ENCODE measurements around the gene SORCS1. TPM values are rescaled to one million over a fixed set of nuclear protein-coding genes. Genes with fewer than 3 reads are reported as not detected.
A peak's percentile ranks its signal among the peaks of the same experiment; 100 is the strongest.

Gene SORCS1
- total and polyA plus RNA-seq, 2 of the 13 experiments (the other 11 are each of a cell fraction or from before 2014, with no cell fraction given): not detected

DNA sequence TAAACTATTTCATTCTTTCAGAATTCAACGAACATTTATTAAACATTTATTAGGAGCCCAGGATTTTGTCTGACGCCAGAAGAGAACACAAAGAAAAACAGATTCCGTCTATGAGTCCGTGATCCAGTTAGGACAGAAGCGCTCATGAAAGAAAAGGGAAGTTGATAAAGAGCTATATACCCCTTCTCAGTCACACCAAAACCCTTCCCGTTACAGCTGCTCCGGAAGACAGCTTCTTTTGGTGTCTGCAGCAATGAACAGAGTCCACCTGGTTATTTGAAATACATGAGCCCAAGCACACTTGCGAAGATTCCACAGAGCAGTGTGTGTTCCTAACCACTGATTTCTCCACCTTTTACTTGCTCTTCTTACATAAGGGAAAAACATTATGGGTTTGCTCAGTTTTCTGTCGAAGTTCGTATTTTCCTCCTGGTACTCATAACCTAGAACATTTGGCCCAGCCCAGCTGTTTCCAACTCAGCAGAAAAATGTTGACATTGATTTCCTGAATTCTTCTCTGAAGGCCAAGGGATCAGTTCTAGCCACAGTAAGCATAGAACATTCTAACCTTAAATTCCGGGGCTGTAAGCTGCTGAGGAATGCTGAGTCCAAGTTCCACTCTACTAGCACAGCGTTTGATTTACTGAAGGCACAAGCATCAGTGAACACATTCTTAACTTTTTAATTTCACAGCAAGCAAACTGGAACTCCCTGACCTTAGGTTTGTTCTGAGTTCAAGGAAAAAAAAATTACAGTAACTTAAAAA is 206.5 kb downstream of the SORCS1 start:
- no peak for FAIRE-seq
- Histone ChIP-seq H3K4me1 (ENCODE audit: insufficient read depth, low read length) (no peaks in the 10 kb centered on the region), H3K27me3 (ENCODE audit: control insufficient read depth in 1 of 2, insufficient read depth in 2 of 2, low read length in 2 of 2) (no peaks in the 10 kb centered on the region), H3K36me3 (replicated peaks in 1 of 2; ENCODE audit: control insufficient read depth in 1 of 2, insufficient read depth in 2 of 2, low read length in 2 of 2) (no peaks in the 10 kb centered on the region), H3K9ac (ENCODE audit: insufficient read depth, low read depth, low read length) (no peak overlapping the region), H3K27ac (ENCODE audit: extremely low read length, insufficient read depth, low read length) (no peak overlapping the region), H2AFZ (ENCODE audit: low read length) (no peak overlapping the region), H3K9me3 (ENCODE audit: low read length) (peaks cover 42% of the 10 kb centered on the region), H3K4me2 (ENCODE audit: low read depth, low read length) (no peak overlapping the region), H3K4me3 (replicated peaks in 1 of 3; ENCODE audit: insufficient read depth in 1 of 3, low read depth in 2 of 3, low read length in 3 of 3) (no peak overlapping the region), H4K20me1 (ENCODE audit: insufficient read depth, low read length) (no peaks in the 10 kb centered on the region), H3K79me2 (ENCODE audit: insufficient read depth, low read length) (no peaks in the 10 kb centered on the region)
- POLR2A ChIA-PET: no interaction called here
- CTCF ChIA-PET (ENCODE audit: low intra/inter-chr PET ratio, low total read pairs): no interaction called here
- TF ChIP-seq ZNF597 (CRISPR knock-in tag; IDR thresholded peaks at IDR 0.05) (no peak), ZNF883 (CRISPR knock-in tag; IDR thresholded peaks at IDR 0.05; ENCODE audit: not compliant biosample characterization) (no peak)
- peak; percentile 5 for DNase-seq (ENCODE audit: low spot score)
- intact Hi-C loops (cut with micrococcal nuclease; ENCODE audit: unreplicated experiment): no loop called here
- no TSS peak for BruUV-seq (replicated peaks)
- ATAC-seq: peak; percentile 82
- WGBS (ENCODE audit: low lambda C conversion rate): 36% methylated on average over 12 of the region's 12 CpGs
- in situ Hi-C loops (cut with HindIII; ENCODE audit: extremely low pct_ligation_motif_present, low pct_unique_long_range_greater_than_20kb): no loop called here

DNA sequence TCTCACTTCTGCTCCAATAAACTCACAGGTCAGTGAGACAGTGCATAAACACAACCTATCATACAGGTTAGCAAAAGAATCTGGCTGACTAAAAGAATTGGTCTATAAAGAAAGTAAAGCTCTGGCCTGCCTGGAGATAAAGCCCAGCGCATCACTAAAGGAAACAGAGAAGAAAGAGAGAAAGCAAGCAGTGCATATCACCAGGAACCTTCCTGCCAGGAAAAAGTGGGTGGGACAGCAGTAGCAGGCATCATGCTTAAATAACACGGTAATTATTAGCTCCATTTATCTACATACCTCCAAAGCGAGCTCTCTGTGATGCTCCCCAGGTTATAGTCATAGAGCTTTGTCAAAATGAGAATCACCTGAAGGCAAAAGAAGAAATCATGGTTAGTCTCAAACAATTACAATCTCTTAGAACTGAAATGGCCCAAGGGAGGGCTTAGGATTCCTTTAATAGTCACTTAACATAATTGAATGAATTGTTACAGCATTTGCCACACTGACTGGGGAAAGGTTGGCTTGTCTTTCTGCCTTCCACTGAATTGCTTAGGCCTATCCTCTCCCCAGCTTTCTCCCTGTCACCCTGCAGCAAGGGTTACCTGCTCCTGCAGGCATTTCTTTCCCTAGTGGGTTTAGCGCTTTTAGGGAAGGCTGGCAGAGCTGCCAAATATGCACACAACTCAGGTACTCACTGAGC is 208.1 kb downstream of the SORCS1 start:
- Histone ChIP-seq H3K4me3 (replicated peaks in 1 of 3; ENCODE audit: insufficient read depth in 1 of 3, low read depth in 2 of 3, low read length in 3 of 3) (no peak overlapping the region), H3K9me3 (ENCODE audit: low read length) (peaks cover 39% of the 10 kb centered on the region), H4K20me1 (ENCODE audit: insufficient read depth, low read length) (no peaks in the 10 kb centered on the region), H3K36me3 (replicated peaks in 1 of 2; ENCODE audit: control insufficient read depth in 1 of 2, insufficient read depth in 2 of 2, low read length in 2 of 2) (no peaks in the 10 kb centered on the region), H3K27ac (ENCODE audit: extremely low read length, insufficient read depth, low read length) (no peak overlapping the region), H3K27me3 (ENCODE audit: control insufficient read depth in 1 of 2, insufficient read depth in 2 of 2, low read length in 2 of 2) (no peaks in the 10 kb centered on the region), H3K79me2 (ENCODE audit: insufficient read depth, low read length) (no peaks in the 10 kb centered on the region), H3K4me2 (ENCODE audit: low read depth, low read length) (no peak overlapping the region), H3K4me1 (ENCODE audit: insufficient read depth, low read length) (no peaks in the 10 kb centered on the region), H3K9ac (ENCODE audit: insufficient read depth, low read depth, low read length) (no peak overlapping the region), H2AFZ (ENCODE audit: low read length) (no peak overlapping the region)
- BruUV-seq (replicated peaks): no TSS peak
- POLR2A ChIA-PET: no interaction called here
- intact Hi-C loops (cut with micrococcal nuclease; ENCODE audit: unreplicated experiment) (no loop called here), in situ Hi-C loops (cut with HindIII; ENCODE audit: extremely low pct_ligation_motif_present, low pct_unique_long_range_greater_than_20kb) (no loop called here)
- FAIRE-seq: no peak
- no peak for DNase-seq (ENCODE audit: low spot score)
- ATAC-seq: no peak
- WGBS (ENCODE audit: low lambda C conversion rate): 32% methylated on average over 4 of the region's 4 CpGs
- CTCF ChIA-PET (ENCODE audit: low intra/inter-chr PET ratio, low total read pairs): no interaction called here
- TF ChIP-seq GATAD2A (CRISPR knock-in tag; IDR thresholded peaks at IDR 0.05) (no peak), DPF2 (CRISPR knock-in tag; IDR thresholded peaks at IDR 0.05; ENCODE audit: borderline replicate concordance, low read depth) (no peak), KMT2A (CRISPR knock-in tag; IDR thresholded peaks at IDR 0.05) (no peak), BCL6 (CRISPR knock-in tag; IDR thresholded peaks at IDR 0.05) (no peak), EP300 (IDR thresholded peaks at IDR 0.05; ENCODE audit: low read depth in 2 of 2, low read length in 2 of 2) (no peak), EP300 (CRISPR knock-in tag; IDR thresholded peaks at IDR 0.05; ENCODE audit: borderline replicate concordance) (no peak), FOXP1 (IDR thresholded peaks at IDR 0.05) (no peak), FOXP1 (CRISPR knock-in tag; IDR thresholded peaks at IDR 0.05) (no peak), ZNF264 (CRISPR knock-in tag; IDR thresholded peaks at IDR 0.05) (no peak), SMAD3 (CRISPR knock-in tag; IDR thresholded peaks at IDR 0.05) (no peak), ELF3 (CRISPR knock-in tag; IDR thresholded peaks at IDR 0.05) (no peak), ZNF317 (CRISPR knock-in tag; IDR thresholded peaks at IDR 0.05) (no peak), REXO4 (CRISPR knock-in tag; IDR thresholded peaks at IDR 0.05; ENCODE audit: borderline replicate concordance) (no peak)

Measured in HepG2 (cell line).